Endothelial cell of umbilical vein (primary cell): ENCODE data around the gene LOXL4.

ENCODE experiments used
- EZH2 ChIP-seq: IDR thresholded peaks from 2 replicates; pipeline ENCODE4 v1.6.1; 2012; ENCODE audit warnings: borderline replicate concordance, low read depth, mild to moderate bottlenecking, moderate library complexity, low read length, inconsistent platforms; ENCODE audit not compliant: severe bottlenecking
- POLR2AphosphoS5 ChIP-seq: IDR thresholded peaks from 2 replicates; pipeline ENCODE4 v1.6.1; 2012; ENCODE audit warnings: low read depth, mild to moderate bottlenecking, control low read depth, low read length, moderate library complexity; ENCODE audit not compliant: insufficient read depth

DNA sequence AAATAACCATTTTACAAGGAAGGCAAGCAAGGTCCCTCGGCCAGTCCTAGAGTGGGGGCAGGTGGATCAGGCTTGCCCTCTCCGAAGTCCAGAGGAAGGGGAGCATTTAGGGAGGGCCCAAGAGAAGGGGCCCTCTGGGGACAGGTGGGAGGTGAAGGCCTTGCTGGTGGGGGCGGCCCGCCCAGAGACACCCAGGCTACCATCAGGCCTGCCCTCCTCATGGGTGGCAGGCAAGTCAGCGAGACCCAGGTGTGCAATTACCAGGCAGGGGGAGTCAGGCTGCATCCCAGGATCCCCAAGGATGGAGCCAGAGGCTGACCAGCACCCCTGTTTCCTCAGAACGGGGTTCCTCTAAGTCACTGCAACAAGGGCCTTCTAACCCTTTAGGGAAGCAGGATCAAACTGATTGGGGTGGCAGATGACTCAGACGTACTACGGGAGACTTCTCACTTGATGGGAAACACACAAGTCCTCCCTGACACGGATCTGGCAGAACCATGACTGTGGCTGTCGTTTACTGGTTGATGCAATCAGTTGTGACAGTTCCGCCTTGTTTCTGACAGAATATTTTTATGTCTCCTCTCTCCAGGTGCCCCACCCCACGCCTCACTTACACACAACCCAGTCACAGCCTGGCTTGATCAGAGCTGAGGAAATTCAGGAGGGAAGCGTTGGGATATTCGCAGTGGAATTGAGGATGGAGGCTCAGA, 8.2 kb downstream of the LOXL4 start:
- no peak for TF ChIP-seq POLR2AphosphoS5
- TF ChIP-seq EZH2 = no peak
